Fibroblast of upper back skin (primary cell): ENCODE measurements around the gene ZNF385B.

ENCODE experiments used
- DNase-seq: peaks from one replicate; pipeline ENCODE4 v3.0.0-alpha.2; 2013

Gene ZNF385B

DNA sequence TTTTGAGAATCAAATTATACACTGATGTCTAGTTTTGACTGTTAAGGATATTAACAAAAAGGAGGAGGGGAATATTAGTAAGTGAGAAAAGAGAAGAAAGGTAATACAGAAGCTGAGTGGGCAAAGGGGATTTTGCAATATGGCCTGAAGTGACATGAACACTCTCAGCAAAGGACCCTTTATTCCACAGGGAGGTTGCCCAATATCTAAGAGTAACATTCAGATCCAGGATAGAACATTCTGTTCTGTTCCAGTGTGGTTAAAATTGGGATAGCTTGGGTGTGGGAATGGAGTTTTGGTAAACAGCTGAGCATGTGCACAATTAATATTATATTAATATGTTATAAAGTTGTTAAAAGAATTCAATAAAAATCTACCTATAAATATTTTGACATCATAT, 120.1 kb downstream of the ZNF385B start:
- no peak for DNase-seq

DNA sequence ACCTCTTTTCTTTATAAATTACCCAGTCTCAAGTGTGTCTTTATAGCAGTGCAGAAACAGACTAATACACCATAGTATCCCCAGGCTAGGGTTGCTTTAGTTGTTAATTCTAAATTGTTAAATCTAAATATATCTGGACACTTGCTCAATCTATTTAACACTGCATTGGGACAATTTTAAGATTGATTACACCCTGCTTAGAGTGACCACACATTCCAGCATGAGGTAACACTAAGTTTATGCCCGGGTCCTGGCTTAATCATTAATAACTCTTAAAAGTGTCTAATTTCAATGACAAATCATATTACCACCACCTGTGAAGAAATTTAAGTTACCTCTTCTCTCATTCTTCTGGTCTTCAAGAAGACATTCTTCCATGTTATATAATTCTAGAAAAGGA, 131.4 kb downstream of the ZNF385B start:
- DNase-seq = no peak

DNA sequence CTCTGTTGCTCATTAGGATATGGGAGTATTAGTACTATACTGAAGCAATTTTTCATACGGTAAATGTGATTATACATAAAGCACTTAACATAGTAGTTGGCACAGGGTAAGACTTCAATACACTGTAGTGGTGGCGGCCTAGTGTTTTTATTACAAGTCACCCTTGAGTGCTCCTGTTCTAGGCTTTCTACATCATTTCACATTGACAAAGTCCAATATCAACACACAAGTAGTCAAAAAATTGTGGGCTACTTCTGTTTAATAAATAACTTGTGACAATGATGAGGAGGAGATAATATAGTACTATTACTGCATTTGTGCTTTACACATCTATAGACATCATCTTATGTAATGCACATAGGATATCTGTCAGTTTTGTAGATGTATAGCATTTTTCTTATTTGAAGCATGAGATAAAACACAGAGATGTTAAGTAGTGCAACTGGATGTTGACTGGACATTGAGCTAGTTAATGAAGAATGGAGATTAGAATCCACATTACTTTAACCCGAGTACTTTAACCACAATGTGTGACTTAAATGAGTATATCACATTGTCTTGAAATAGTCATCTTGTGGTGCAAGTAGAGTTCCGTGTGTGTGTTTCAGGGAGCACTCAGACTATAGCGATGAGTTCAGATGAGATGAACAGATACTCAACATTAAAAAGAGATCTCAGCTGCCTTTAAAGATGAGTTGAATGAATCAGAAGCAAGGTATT, 134.8 kb downstream of the ZNF385B start:
- DNase-seq = no peak

DNA sequence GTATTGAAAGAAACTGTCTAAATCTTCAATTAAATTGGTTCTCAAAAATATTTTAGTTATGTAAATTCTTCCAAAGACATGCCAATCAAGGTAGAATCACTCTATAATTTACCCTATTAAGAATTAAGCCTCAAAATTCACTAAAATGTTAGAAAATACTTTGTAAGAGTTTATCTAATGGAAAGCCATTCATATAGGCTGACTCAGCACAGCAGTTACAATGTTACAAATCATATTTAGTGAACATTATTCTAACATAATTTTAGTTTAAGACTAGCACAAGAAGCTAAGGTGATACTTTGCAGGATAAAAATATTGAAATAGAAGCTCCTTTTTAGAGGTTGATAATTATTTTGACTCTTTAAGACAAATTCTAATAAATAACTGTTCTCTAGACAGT, 137.0 kb downstream of the ZNF385B start:
- DNase-seq = no peak

DNA sequence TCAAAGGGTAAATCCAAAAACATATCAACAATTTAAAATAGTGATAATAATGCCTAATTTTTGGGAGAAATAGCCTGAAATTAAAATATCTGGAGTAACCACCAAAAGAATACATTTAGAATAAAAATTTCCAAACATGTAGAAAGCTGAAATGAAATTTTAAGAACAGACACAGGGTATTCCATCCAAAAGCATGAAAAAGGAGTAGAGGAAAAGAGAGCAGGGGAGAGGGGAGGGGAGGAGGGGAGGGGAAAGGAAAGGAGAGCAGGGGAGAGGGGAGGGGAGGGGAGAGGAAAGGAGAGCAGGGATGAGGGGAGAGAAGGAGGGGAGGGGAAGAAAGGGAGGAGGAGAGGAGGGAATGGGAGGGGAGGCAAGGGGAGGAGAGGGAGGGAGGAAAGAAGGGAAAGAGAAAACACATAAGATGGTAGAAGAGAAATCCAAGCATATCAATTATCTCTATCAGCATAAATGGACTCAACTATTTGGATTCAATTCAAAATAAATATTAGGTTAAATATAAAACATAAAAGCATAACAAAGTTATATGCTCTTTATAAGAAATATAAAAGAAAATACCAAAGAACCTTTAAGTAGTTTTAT, 141.1 kb downstream of the ZNF385B start:
- DNase-seq = no peak

DNA sequence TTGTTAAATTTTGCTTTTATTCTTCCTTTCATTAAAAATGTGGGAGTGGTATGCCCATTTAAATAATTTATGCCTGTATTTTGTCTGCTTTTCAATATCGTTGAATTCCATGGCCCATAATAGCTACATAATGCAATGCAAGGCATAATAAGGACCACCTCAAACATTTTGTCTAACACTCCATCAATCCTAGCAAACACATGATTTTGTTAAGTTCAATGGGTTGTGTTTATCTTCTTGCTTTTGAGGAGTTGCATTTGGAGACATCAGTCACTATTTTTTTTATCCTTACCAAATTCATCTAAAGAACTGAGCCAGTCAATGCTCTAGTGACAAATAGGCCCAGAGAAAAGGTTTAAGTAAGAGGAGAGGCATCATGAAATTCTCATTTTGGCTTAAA, 145.5 kb downstream of the ZNF385B start:
- no peak for DNase-seq

DNA sequence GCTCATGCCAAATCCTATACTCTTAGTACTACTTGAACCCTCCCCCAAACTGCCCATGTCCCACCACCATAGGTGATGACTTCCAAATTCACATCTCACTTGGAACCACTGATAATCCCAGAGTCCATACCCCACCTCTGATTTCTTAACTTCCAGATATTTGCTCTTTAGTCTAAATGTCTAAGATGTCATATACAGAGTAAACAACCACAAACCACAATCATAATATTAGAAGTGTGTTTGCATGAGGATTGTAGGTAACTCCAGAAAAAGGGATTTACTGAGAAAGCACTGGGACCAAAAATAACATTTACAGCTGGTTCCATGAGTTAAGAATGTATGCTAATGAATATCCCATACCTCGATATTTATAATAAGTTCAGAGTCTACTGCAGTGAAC, 146.2 kb downstream of the ZNF385B start:
- no peak for DNase-seq

DNA sequence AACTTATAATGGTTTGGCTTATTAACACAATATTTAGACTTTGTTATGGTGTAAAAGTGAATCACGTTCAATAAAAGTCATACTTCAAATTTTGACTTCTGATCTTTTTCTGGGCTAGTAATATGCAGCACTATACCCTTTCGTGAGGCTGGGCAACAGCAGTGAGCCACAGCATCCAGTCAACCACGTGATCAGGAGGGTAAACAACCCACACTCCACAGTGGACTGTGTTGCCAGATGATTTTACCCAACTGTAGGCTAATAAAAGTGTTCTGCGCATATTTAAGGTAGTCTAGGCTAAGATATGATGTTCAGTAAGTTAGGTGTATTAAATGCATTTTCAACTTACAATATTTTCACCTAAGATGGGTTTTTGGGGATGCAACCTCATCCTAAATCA, 148.6 kb downstream of the ZNF385B start:
- no peak for DNase-seq

DNA sequence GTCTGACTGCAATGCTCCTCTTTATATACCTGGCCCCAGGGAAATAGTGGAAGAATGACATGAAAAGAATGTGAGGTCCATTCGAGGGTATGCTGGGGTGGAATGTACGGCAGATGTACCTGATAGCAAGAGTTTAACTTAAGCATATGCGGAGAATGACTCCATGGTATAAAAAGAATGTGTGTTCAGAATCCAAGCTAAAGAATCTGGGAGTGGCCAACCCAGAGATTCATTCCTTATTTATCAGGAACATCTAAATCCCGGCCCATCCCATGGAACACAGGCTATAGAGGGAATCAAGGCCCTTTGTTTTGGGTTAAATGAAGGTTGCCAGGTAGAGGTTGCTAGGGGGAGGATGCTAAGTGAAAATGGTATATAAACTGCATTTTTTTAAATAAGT, 150.0 kb downstream of the ZNF385B start:
- DNase-seq = peak; percentile 5

DNA sequence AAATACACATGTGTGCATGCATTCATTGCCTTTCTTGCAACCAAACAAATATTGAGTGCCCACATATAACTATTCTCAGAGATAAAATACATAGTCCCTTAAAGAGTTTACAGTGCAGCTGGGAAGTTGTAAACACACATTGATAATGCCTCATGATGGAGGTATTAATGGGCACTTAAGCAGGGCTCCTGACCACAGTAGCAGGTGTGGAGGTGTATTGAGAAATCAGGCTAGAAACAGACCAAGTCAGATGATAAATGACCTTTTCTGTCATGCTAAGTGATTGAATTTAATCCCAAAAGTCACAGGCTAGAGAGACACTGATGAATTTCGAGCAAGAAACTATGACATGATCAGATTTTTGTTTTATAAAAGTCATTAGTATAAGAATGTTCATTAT, 157.7 kb downstream of the ZNF385B start:
- no peak for DNase-seq

DNA sequence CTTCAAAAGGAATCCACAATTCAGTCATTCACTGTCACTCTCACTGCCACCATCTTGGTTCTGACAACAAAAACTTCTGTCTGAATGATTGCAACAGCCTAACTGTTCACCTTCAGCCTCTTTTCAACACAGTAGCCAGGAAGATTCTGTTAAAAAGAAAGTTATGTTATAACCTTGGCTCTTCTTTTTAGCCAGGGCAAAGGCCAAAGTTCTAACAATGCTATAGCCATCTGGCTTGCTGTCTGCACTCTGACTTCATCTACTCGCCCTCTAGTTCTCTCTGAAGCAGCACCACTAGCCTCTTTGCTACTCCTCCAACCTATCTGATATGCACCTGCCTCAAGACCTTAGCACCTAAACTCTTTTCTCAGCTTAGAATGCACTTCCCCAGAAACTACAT, 158.5 kb downstream of the ZNF385B start:
- no peak for DNase-seq

DNA sequence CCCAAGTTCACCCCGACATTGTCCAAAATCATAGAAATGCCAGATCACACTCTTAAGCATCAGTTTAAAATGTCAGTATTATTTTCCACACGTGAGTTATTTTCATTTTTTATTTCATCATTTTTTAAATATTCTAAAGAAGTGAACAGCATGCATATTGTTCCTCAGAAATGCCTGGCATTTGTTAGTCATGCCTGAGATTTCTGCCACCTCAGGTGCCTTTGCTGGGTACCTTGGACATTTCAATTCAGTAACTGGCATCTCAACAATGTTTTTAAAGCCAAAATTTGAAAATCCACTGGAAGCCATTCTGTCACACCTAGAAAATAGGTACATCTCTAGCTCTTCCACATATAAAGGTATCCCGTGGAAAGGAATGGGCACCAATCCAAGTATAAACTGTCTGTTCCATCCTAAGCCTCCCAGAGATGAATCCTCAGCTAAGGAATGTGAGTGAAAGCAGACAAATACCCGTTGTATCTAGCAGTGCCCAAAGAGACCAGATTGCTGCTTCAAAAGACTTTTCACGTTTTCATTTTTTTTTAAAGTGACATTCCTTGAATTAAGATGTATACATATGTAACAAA, 159.8 kb downstream of the ZNF385B start:
- peak; percentile 56 for DNase-seq

DNA sequence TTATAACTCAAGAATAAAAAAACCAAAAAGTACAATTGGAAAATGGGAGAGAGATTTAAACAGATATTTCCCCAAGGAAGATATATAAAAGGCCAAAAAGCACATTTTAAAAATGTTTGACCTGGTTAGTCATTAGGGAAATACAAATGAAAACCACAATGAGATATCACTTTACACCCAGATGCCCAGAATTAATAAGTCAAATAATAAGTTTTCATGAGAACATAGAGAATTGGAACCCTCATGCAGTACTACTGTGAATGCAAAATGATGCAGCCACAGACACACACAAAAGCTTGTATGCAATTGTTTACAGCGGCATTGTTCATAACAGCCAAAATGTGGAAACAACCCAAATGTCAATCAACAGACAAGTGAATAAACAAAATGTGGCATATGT, 165.9 kb downstream of the ZNF385B start:
- no peak for DNase-seq

DNA sequence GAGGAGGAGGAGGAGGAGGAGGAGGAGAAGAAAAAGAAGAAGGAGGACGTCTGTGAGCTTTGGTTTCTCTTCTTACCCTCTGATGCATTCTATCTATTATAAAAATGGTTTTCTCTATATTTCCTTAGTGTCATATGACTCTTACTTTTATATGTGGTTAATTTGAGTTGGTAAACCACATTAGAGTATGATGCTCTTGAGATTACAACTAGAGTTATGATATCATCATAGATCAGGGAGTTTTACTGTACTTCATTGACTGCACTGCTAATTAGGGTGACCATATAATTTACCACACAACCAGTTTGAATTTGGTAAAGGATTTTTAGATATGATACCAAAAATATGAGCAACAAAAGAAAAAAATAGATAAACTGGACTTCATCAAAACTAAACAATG, 166.4 kb downstream of the ZNF385B start:
- DNase-seq = no peak

DNA sequence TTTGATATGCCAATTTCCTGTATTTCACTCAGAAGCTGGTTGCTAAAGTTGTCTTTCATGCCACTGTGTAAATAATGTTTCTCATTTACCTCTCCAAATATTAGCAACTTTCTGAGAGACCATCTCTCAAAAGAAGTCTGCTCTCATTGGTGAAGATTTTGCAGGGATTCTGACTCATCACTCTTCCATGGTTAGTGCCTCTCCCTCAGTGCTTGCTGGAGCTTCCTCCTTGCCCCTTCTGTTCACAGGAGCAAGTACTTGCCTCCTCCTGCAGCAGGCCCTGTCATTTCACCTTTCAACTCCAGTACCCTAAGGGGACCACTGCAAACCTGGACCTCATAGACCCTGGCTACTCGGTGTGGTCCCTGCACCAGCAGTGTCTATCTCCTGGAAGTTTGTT, 168.8 kb downstream of the ZNF385B start:
- DNase-seq = no peak

DNA sequence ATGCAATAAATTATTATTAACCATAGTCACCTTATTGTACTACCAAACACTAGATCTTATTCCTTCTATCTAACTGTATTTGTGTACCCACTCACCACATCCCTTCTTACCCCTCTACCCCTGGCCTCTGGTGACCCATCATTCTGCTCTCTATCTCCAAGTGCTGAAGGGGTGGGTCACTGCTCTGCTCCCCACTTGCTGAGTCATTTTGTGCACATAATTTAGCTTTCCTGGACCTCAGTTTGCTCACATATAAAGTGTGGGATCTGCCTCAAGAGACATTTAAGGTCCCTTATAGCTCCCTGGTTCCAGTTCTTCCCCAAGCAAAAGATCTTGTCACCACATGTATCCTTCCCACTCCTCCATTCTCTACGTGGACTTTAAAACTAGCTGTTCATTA, 169.4 kb downstream of the ZNF385B start:
- DNase-seq = no peak

DNA sequence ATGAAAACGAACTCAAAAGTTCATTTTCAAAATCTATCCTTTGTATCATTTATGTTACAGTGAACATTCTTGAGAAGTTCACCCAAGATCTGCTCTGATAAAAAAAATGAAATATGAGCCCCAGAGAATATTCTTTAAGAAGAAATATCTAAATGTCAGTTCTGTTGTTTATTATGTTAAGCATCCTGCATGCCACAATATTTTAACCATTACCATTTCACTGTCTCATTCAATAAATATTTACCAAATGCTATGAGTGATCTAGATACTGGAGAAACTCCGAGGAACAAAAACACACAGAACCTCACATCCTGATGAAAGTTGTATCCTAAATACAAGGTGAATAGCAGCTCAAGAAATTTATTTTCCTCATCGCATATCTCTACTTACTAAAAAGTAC, 170.2 kb downstream of the ZNF385B start:
- DNase-seq = peak; percentile 3

DNA sequence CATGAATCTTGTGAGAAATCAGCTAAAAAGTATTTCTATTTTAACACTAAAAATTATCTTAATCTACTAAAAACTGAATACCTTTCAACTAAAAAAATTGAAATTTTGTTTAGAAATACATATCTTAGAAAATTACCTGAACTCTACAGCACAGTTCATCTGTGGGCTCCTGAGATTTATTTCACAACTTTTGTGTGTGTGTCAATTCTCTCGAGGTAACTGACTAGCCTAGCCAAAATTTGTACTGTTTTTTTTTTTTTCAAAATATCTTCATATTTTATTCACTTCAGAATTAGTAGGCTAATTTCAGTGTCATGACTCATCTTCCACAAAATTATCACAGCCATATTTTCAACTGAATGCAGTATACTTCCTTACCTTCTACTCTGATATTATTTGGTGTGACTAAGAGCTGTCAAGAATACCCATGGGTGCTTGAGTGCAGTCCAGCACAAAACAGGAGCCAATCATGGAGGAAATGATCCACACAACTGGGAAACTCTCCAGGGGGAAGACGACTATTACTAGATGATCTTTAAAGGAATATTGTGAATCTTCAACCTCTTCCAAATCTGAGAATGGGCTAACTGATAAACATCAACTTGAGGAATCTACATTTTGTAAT, 174.6 kb downstream of the ZNF385B start:
- DNase-seq = peak; percentile 79

DNA sequence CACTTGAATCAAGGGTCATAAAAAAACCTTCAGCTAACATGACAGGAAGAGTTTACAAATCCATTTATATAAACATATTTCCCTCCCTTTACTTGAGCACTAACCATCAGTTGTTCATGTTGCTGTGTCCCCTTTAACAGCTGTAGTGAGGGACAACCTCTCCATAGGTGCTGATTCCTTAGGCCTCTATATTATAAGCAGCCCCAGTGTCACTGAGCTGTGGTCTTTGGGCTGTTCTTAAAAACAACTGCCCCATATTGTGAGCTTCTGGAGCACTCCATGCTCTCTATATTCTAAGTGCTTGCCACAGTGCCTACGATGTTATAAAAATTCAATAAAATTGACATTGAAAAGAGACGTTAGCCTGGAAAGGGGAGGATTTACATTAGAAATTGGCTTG, 175.3 kb downstream of the ZNF385B start:
- DNase-seq = no peak

DNA sequence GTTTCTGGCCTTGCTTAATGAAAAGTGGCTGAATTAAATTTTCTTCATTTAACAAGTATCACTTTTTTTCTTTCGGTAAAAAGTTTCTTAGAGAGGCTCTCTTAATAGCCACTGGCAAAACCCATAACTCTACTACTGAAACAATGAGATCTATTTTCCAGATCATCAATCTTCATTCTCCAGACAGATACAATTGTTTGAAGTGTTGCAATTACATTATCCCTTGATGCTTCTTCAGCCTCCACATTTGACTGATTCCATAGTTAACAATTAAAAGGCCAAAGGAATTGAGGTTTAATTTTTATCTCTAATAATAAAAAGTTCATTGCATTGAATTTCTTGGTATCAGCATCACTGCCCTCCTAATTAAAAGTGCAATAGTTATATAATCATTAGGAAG, 176.3 kb downstream of the ZNF385B start:
- no peak for DNase-seq

DNA sequence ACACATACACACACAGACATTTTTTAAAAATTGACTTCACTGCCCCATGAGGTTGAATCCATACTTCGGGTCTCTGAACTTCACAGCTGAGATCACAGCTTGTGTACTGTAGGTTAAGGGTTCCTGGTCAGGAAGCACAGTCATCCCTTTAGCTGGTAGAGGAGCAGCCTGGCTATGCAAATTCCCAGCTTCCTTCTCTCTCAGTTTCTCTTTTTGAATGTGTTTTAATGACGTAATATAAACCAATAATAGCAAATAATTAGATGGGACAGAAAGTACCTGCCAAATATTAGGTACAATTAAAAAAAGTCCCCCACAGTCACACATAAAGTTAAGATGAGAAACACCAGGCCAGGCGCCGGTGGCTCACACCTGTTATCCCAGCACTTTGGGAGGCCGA, 178.7 kb downstream of the ZNF385B start:
- DNase-seq = no peak

DNA sequence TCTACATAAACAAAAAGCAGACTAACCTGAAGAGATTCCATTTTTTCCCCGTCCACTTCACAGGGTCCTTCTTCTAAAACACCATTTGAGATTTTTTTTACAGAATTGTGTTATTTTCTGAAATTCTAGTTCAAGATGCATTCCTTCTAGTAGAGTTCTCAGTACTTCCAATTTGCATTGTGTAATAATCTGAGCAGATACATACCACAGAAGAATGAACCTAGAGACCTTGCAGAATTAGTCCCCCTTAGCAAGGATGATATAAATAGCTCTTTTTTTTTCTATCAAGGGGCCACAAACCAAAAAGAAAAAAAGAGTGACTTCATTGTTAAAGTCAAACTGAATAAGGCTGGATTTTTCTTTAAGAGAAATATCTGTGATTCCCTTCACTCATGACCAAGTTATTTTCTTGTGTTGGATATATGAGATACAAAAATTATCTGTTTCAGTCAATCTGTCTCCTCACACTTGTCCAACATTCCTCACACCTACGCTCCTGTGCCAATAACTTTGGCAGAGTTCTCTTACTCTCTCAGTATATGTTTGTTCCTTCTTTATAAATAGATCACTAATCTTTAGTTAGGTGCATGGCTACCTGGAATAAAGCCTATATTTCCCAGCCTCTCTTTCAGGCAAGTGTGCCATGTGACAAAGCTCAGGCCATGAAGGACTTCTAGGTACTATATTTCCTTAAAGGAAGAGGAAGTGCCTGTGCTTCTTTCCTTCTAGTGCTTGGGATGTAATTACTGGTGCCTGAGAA, 183.5 kb downstream of the ZNF385B start:
- peak; percentile 25 for DNase-seq

DNA sequence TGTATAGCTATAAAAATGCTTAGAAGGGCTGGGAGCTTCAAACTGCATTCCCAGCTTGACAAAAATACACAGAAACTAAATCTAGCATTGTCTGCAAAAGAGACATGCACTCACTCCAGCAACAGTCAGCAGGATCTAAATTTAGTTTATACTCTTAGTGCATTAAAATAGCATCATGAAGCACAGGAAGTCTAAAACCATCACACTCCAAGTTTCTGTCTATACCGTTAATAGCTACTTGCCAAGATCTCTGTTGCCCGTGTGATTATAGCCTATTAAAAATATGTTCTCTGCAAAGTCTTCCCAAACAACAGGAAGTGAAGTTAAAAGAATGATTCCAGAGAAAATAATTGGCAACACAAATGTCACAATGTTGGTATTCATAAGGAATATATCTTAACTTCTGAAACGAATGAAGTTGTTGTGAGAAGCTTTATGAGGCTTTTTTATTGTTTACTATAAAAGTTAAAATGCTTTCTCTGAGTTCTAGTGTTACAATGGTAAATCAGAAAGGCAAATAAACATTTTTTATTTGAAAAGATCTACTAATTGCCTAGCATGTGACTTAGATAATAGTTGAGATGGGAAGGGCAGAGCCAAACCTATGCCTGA, 184.2 kb downstream of the ZNF385B start:
- peak; percentile 20 for DNase-seq
